ENCODE data around the gene JUNB. TPM values are rescaled to one million over a fixed set of nuclear protein-coding genes. Genes with fewer than 3 reads are reported as not detected.

JUNB gene
- total RNA-seq, 1 donor from 2014 or later, result 267 TPM

Other genes with a start within 250 kb of the JUNB start
- gene ZNF564, start 240.0 kb upstream of the JUNB start, total RNA-seq, result 4.1 TPM
- gene ZNF490, start 180.7 kb upstream of the JUNB start, total RNA-seq, result 5.2 TPM
- 14.7 TPM for gene ZNF791, start 180.6 kb upstream of the JUNB start, total RNA-seq
- gene MAN2B1, start 124.7 kb upstream of the JUNB start, total RNA-seq, result 29.0 TPM
- 4.0 TPM for gene WDR83, start 124.7 kb upstream of the JUNB start, total RNA-seq
- gene DHPS, start 109.6 kb upstream of the JUNB start, total RNA-seq, result 34.1 TPM
- gene GNG14, start 103.5 kb upstream of the JUNB start, total RNA-seq, result not detected
- gene FBXW9, start 94.9 kb upstream of the JUNB start, total RNA-seq, result 11.1 TPM
- gene TNPO2, start 67.6 kb upstream of the JUNB start, total RNA-seq, result 36.0 TPM
- gene TRIR, start 56.8 kb upstream of the JUNB start, total RNA-seq, result 122 TPM
- 60.9 TPM for gene GET3, start 54.0 kb upstream of the JUNB start, total RNA-seq
- not detected for gene BEST2, start 39.7 kb upstream of the JUNB start, total RNA-seq
- 38.2 TPM for gene HOOK2, start 15.9 kb upstream of the JUNB start, total RNA-seq
- 304 TPM for gene PRDX2, start 10.3 kb downstream of the JUNB start, total RNA-seq
- 9.7 TPM for gene THSD8, start 10.6 kb downstream of the JUNB start, total RNA-seq
- 20.0 TPM for gene RNASEH2A, start 15.1 kb downstream of the JUNB start, total RNA-seq
- not detected for gene RTBDN, start 43.1 kb downstream of the JUNB start, total RNA-seq
- not detected for gene MAST1, start 47.0 kb downstream of the JUNB start, total RNA-seq
- 22.5 TPM for gene DNASE2, start 90.0 kb downstream of the JUNB start, total RNA-seq
- gene KLF1, start 95.7 kb downstream of the JUNB start, total RNA-seq, result not detected
- gene GCDH, start 99.7 kb downstream of the JUNB start, total RNA-seq, result 16.1 TPM
- 0.56 TPM for gene SYCE2, start 127.8 kb downstream of the JUNB start, total RNA-seq
- gene FARSA, start 142.2 kb downstream of the JUNB start, total RNA-seq, result 46.6 TPM
- 586 TPM for gene CALR, start 147.1 kb downstream of the JUNB start, total RNA-seq
- 65.6 TPM for gene RAD23A, start 154.4 kb downstream of the JUNB start, total RNA-seq
- 20.7 TPM for gene GADD45GIP1, start 165.7 kb downstream of the JUNB start, total RNA-seq
- not detected for gene DAND5, start 178.1 kb downstream of the JUNB start, total RNA-seq
- gene NFIX, start 204.0 kb downstream of the JUNB start, total RNA-seq, result 101 TPM